Fibroblast of gingiva (primary cell): ENCODE measurements around the gene DOK1.

Experiments
- DNase-seq: peaks from one replicate; pipeline ENCODE4 v3.0.0-alpha.2; 2011; ENCODE audit warnings: low read depth

The DOK1 gene

DNA sequence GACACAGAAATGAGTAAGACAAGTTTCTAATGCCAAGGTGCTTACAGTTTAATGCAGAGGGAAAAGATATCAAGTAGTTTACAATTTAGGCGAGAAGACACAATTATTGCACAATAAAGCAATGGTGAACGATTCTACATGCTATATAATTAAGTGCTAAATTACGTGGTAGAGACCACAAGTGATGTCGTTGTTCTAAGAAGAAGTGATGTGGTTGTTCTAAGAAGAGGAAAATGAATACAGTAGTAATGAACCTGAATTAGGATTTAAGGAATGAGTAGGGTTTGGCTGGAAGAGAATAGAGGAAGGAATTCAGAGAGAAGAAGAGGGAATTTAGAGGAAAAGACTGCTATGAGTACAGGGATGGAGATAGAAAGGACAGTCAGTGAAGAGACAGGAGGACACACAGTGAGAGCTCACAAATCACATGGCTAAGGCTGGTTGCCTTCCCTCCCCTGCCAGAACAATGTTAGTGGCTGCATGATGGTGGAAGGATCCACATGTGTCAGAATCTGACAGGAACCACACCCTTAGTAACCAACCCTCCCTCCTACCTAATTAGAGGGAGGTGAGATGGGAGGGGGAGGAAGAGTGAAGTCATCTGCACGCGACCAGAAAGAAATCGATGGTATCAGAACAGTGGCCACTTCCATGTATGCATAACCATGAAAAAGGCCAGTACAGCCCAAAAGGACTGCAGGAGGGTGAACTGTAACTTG, 48.9 kb downstream of the DOK1 start:
- DNase-seq, result no peak

DNA sequence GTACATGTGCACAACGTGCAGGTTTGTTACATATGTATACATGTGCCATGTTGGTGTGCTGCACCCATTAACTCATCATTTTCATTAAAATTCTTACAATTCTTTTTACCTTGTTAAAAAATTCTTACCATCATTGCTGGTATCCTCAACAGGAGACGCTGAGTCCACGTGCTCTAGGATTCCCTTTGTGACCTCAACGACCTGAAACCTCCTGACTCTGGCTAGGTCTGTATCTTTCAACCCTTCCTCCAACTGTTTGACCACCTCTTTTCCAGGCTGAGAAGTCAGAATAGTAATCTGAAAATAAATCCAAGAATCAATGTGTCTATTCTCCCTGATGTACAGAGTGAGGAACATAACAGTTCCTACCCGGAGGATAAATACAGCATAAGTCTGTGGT, 52.4 kb downstream of the DOK1 start:
- no peak for DNase-seq
